BLaER1 (cell line): ENCODE data around the gene PTGS1.

ENCODE experiments used
- H3K27ac ChIP-seq: shearing (Covaris generic); formaldehyde crosslinking; 2 replicates; pipeline ENCODE4 v1.8.1; 2022
- H3K27me3 ChIP-seq: shearing (Covaris generic); formaldehyde crosslinking; 2 replicates; pipeline ENCODE4 v1.8.1; 2022
- H3K36me3 ChIP-seq: shearing (Covaris generic); formaldehyde crosslinking; 2 replicates; pipeline ENCODE4 v1.8.1; 2022
- H3K4me1 ChIP-seq: shearing (Covaris generic); formaldehyde crosslinking; 2 replicates; pipeline ENCODE4 v1.8.1; 2022
- H3K4me2 ChIP-seq: shearing (Covaris generic); formaldehyde crosslinking; 2 replicates; pipeline ENCODE4 v1.8.1; 2022
- H3K4me3 ChIP-seq: shearing (Covaris generic); formaldehyde crosslinking; 2 replicates; pipeline ENCODE4 v1.8.1; 2022
- H3K9ac ChIP-seq: shearing (Covaris generic); formaldehyde crosslinking; 2 replicates; pipeline ENCODE4 v1.8.1; 2022
- H3K9me3 ChIP-seq: shearing (Covaris generic); formaldehyde crosslinking; 2 replicates; pipeline ENCODE4 v1.8.1; 2022
- H4K20me1 ChIP-seq: shearing (Covaris generic); formaldehyde crosslinking; 2 replicates; pipeline ENCODE4 v1.8.1; 2022
- Cebpa-rat ChIP-seq: shearing (Covaris generic); IDR thresholded peaks from 2 replicates; pipeline ENCODE4 v1.8.1; 2022

Gene PTGS1

DNA sequence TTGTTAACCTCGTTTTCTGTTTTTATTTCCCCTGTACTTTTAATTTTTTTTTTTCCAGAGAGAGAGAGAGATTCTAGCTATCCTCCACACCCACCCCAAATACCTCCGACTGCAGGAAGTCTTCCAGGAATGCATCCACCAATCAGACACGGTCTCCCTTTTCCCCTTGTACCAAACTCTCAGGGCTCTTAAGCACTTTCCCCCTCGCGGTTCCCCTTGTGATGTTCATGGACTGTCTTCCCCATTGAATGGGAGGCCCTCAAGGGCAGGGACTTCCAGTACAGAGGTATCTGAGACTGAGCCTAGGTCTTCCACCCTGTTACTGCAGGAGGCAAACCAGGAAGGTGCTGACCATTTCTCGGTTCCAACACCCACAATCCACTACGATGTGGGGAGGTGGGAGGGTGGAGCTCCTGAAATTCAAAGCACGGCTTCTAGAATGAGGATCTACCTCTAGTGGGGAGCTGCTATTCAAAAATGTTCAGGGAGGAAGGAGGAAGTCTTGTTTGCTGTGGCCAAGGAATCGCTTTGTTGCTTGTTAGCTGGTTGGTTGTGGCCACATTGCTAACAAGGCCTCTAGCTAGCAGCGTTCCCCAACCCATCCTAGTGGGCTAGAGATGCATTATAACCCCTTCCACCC, 37.5 kb upstream of the PTGS1 start:
- no peaks in the 10 kb centered on the region for H3K27me3 ChIP-seq
- H3K4me3 ChIP-seq = no peak overlapping the region
- TF ChIP-seq Cebpa-rat = no peak
- H3K4me2 ChIP-seq = no peak overlapping the region
- H3K9ac ChIP-seq = no peak overlapping the region
- H4K20me1 ChIP-seq = no peaks in the 10 kb centered on the region
- peaks cover 16% of the 10 kb centered on the region for H3K4me1 ChIP-seq
- no peaks in the 10 kb centered on the region for H3K9me3 ChIP-seq
- no peak overlapping the region for H3K27ac ChIP-seq
- peaks cover 13% of the 10 kb centered on the region; the same call in 1 of the 2 replicates for H3K36me3 ChIP-seq

DNA sequence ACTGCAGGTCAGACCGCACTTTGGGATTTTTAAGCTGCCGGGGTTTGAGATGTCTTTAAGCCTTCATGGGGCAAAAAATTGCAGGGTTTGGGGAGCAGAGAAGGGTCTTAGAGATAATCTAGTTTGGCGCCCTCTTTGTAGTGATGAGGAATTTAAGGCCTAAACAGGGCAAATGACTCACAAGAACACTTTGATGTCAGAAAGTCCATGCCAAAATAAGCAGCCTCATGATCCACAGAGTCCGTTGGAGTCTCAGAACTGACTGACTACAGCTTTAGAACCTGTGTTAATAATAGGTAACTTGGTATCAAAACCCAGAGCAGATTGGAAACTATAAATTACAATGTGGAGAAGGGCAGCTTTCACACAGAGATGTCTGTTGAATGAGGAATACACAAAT, 35.9 kb upstream of the PTGS1 start:
- Histone ChIP-seq H3K4me1 (peaks cover 21% of the 10 kb centered on the region), H3K27me3 (no peaks in the 10 kb centered on the region), H3K36me3 (peaks cover under 1% of the 10 kb centered on the region; the same call in 1 of the 2 replicates), H3K27ac (no peak overlapping the region), H4K20me1 (no peaks in the 10 kb centered on the region), H3K9me3 (no peaks in the 10 kb centered on the region), H3K4me3 (no peak overlapping the region), H3K4me2 (no peak overlapping the region), H3K9ac (no peak overlapping the region)
- TF ChIP-seq Cebpa-rat = no peak

DNA sequence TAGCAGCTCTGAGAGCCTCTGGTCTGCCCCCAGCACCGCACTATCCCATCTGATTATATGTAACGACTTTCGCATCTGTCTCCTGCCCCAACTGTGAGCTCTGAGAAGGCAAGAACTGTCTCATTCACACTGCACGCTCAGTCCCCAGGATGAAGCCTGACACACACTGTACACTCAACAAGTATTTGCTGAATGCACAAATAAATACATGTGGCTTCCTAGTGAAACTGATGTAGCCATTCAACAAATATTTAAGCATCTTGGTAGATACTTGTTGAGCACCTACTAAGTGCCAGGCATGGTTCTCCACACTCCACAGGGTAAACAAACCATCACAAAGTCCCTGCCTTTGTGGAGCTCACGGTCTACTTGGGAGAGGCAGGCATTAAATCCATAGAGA, 34.6 kb upstream of the PTGS1 start:
- H3K9me3 ChIP-seq = no peaks in the 10 kb centered on the region
- TF ChIP-seq Cebpa-rat = no peak
- no peak overlapping the region for H3K4me2 ChIP-seq
- no peak overlapping the region for H3K27ac ChIP-seq
- no peaks in the 10 kb centered on the region for H3K27me3 ChIP-seq
- H4K20me1 ChIP-seq = no peaks in the 10 kb centered on the region
- H3K4me1 ChIP-seq = peaks cover 21% of the 10 kb centered on the region
- H3K36me3 ChIP-seq = no peaks in the 10 kb centered on the region
- H3K4me3 ChIP-seq = no peak overlapping the region
- H3K9ac ChIP-seq = no peak overlapping the region

DNA sequence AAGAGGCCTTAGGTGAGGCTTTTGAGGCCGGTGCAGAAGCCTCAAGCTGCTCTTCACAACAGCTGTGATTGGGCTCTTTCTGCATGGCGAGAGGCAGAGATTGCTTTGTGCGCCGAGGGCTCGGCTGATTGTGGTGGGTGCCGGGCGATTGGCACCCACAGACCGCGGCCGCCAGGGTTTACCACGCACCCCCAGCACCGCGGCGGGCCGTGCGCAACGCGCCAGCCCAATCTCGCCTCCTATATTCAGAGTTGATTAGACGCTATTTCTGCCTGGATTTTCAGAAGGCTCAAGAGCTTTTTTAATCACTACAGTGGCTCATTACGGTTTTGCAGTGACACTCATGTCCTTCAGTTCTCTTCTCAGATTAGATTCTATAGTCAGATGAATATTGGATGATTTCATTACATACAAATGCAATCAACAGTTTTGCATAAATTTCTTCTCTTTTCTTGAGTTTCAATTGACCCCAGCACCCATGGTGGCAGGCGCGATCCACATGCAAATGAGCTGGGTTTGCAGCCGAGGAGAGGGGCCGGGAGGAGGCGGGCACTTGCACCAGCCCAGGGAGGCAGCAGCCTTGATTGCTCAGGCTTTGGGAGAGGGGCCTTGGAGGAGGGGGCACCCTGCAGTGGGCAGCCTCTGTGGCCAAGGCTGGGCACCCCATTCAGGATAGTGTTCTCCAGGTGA, 33.8 kb upstream of the PTGS1 start:
- Histone ChIP-seq H3K9me3 (no peaks in the 10 kb centered on the region), H3K9ac (no peak overlapping the region), H3K27me3 (no peaks in the 10 kb centered on the region), H3K4me3 (no peak overlapping the region), H3K36me3 (no peaks in the 10 kb centered on the region), H3K4me2 (no peak overlapping the region), H4K20me1 (no peaks in the 10 kb centered on the region), H3K27ac (no peak overlapping the region), H3K4me1 (peaks cover 14% of the 10 kb centered on the region)
- no peak for TF ChIP-seq Cebpa-rat

DNA sequence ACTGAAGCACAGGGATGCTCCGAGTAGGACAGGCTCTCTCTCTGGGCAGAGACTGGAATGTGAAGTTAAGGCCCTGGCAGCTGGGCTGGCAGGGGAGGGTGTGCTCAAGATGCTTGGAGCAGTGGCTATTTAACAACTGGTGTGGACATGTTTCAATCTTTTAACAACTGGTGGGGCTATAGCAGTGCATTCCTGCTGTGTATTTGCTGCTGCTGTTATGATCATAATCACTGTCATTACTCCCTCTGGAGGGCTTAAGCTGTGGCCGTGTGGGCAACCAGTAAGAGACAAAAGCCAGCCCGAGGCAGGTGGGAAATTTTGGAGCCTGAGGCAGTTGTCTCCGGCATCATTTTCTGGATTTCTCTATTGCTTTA, 33.3 kb upstream of the PTGS1 start:
- TF ChIP-seq Cebpa-rat = no peak
- no peak overlapping the region for H3K4me3 ChIP-seq
- H4K20me1 ChIP-seq = no peaks in the 10 kb centered on the region
- no peak overlapping the region for H3K4me2 ChIP-seq
- no peak overlapping the region for H3K9ac ChIP-seq
- H3K4me1 ChIP-seq = peaks cover 8% of the 10 kb centered on the region; the same call in 1 of the 2 replicates
- no peaks in the 10 kb centered on the region for H3K9me3 ChIP-seq
- no peaks in the 10 kb centered on the region for H3K36me3 ChIP-seq
- H3K27me3 ChIP-seq = no peaks in the 10 kb centered on the region
- no peak overlapping the region for H3K27ac ChIP-seq

DNA sequence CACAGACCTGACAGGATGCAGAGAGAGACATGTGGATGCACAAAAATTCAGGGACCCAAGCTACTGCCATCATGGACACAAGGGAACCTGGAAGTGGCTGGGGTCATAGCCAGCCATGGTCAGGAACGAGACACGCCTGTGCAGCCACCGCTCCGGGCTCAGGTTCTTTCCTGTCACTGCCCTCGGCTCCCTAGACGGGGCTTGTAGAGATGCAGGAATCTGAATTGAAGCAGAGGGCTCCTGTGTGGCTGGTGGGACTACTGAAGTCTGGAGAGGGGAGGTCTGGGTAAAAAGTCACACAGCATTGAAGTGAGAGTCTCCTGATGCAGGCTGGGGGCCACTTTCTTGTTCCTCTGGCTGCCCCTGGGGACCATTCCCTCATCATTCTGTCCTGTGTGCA, 32.3 kb upstream of the PTGS1 start:
- no peak overlapping the region for H3K27ac ChIP-seq
- H3K4me3 ChIP-seq = no peak overlapping the region
- no peak for TF ChIP-seq Cebpa-rat
- no peaks in the 10 kb centered on the region for H4K20me1 ChIP-seq
- H3K27me3 ChIP-seq = no peaks in the 10 kb centered on the region
- no peaks in the 10 kb centered on the region for H3K9me3 ChIP-seq
- no peak overlapping the region for H3K9ac ChIP-seq
- 0 out of 2 replicates have a peak, but pooled peaks cover 8% of the 10 kb centered on the region for H3K4me1 ChIP-seq
- H3K4me2 ChIP-seq = no peak overlapping the region
- H3K36me3 ChIP-seq = no peaks in the 10 kb centered on the region

DNA sequence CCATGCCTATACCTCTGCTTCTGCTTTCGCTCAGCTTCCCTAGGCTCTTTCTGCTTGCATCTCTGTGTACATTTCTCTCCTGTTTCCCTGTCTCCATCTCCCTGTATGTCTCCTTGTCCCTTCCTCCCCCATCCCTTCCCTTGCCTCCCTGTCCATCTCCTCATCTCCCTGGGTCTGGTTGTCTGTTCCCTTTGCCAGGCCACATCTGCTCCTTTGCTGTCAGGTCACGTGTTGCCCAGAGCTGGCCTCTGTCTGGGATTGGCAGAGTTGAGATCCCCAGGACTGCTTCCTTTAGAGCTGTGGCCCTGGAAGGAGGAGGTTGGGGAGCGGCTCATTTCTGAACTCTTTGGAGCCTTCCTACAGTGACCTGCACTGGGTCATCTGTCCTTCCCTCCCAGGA, 31.8 kb upstream of the PTGS1 start:
- TF ChIP-seq Cebpa-rat = no peak
- no peak overlapping the region for H3K4me3 ChIP-seq
- H3K4me1 ChIP-seq = 0 out of 2 replicates have a peak, but pooled peaks cover 8% of the 10 kb centered on the region
- H3K27me3 ChIP-seq = no peaks in the 10 kb centered on the region
- H3K9ac ChIP-seq = no peak overlapping the region
- H3K9me3 ChIP-seq = no peaks in the 10 kb centered on the region
- no peaks in the 10 kb centered on the region for H3K36me3 ChIP-seq
- no peaks in the 10 kb centered on the region for H4K20me1 ChIP-seq
- H3K4me2 ChIP-seq = no peak overlapping the region
- no peak overlapping the region for H3K27ac ChIP-seq

DNA sequence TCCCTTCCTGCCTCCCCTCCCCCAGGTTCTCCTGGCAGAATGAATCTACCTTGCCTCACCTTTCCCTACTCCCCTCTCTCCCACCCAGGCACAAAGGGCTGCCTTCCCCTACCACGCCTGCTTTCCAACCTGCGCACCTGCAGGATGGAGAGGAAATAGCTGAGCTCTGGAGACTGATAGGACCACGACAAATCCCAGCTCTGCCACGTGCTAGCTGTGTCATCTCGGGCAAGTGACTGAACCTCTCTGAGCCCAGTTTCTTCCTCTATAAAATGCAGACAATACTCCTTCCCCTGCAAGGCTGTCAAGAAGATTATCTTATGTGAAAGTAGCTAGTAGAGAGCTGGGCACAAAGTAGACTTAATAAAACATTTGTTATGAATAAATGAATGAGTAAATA, 31.2 kb upstream of the PTGS1 start:
- H3K4me1 ChIP-seq = 0 out of 2 replicates have a peak, but pooled peaks cover 8% of the 10 kb centered on the region
- no peaks in the 10 kb centered on the region for H3K36me3 ChIP-seq

DNA sequence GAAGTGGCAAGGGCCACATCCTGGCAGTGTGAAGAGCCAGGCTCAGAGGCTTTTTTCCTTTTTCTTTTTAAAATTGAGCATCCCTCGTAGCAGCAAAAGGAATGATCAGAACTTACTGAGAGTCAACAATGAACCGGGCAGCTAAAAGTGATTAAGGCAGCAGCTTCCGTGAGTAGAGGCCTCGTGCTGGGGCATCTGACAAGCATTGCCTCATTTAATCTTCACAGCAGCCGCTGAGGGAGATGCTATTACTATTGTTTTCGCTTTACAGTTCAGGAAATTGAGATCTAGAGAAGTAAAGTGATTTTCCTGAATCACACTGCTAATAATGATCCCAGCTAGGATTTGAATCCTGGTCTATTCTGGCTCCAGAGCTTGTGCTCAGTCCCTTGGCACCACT, 30.7 kb upstream of the PTGS1 start:
- 0 out of 2 replicates have a peak, but pooled peaks cover 8% of the 10 kb centered on the region for H3K4me1 ChIP-seq
- H4K20me1 ChIP-seq = no peaks in the 10 kb centered on the region
- no peaks in the 10 kb centered on the region for H3K27me3 ChIP-seq
- H3K9me3 ChIP-seq = no peaks in the 10 kb centered on the region
- no peak overlapping the region for H3K4me3 ChIP-seq
- no peak overlapping the region for H3K27ac ChIP-seq
- no peak overlapping the region for H3K9ac ChIP-seq
- no peak overlapping the region for H3K4me2 ChIP-seq
- H3K36me3 ChIP-seq = no peaks in the 10 kb centered on the region
- TF ChIP-seq Cebpa-rat = no peak

More for the DNA sequence above, 31.2 kb upstream of the PTGS1 start:
- Histone ChIP-seq H3K4me3 (no peak overlapping the region), H3K27me3 (no peaks in the 10 kb centered on the region), H3K27ac (no peak overlapping the region), H3K9me3 (no peaks in the 10 kb centered on the region), H3K4me2 (no peak overlapping the region), H4K20me1 (no peaks in the 10 kb centered on the region), H3K9ac (no peak overlapping the region)
- no peak for TF ChIP-seq Cebpa-rat

DNA sequence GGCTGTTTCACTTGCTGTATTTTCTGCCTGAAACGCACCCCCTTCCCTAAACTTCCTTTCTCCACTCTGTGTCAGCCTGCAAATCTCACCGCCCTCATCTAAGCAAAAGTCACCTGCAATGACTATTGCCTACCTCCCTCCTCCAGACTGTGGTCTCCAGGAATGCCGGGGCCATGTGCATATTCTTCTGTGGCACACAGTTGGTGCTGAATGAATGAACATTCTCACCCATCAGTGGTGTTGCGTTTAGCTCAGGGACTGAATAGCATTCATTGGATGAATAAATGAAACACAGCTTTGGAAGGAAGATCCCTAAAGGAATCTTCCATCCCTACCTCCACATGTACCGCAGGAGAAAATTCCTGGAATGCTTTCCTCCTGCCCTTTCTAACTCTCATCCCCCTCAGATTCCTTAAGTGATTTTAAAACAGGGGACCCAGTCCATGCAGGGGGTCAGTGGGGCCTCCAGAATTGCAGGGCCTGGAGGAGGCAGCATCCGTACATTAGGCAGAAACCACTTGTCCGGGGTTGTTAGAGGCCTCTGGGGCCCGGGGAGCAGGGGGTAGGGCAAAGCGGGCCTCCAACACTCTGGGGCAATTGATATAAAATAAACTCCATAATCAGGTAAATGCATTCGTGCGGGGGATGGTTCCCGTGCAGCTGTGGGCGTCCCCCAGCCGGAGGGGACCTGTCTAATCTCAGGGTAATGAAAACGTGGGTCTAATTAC, 28.3 kb upstream of the PTGS1 start:
- Histone ChIP-seq H3K4me1 (peaks cover 20% of the 10 kb centered on the region), H3K27me3 (peaks cover 21% of the 10 kb centered on the region), H3K4me2 (no peak overlapping the region), H4K20me1 (no peaks in the 10 kb centered on the region), H3K9ac (no peak overlapping the region), H3K9me3 (no peaks in the 10 kb centered on the region), H3K36me3 (no peaks in the 10 kb centered on the region), H3K4me3 (no peak overlapping the region), H3K27ac (no peak overlapping the region)
- no peak for TF ChIP-seq Cebpa-rat
